Naive B cell (primary cell): Measurements from ENCODE around the gene SNIP1. TPM values are rescaled to one million over a fixed set of nuclear protein-coding genes. Genes with fewer than 3 reads are reported as not detected.

Experiments used
- ATAC-seq, 2 donors: fragments of 150-1000 bp; cut with Tn5 transposase; 2 replicates each; pipeline ENCODE4 v1.10.0; 2021; ENCODE audit warnings: low read depth in 2 of 2, mild to moderate bottlenecking in 2 of 2, moderate library complexity in 2 of 2
- DNase-seq: peaks from one replicate; pipeline ENCODE4 v3.0.0; 2022
- H3K27ac Mint-ChIP-seq, 6 donors: one replicate each; pipeline ENCODE4 v1.8.0; 2020 to 2022; ENCODE audit warnings: mild to moderate bottlenecking in 6 of 6, mixed read lengths in 6 of 6, moderate library complexity in 5 of 6, inconsistent platforms in 2 of 6
- H3K27me3 Mint-ChIP-seq, 3 donors: one replicate each; pipeline ENCODE4 v1.8.0; 2021 to 2022; ENCODE audit warnings: mixed read lengths in 3 of 3, mild to moderate bottlenecking in 1 of 3
- H3K36me3 Mint-ChIP-seq, 2 donors: one replicate each; pipeline ENCODE4 v1.8.0; 2020 to 2022; ENCODE audit warnings: mixed read lengths in 2 of 2, inconsistent platforms in 1 of 2, mild to moderate bottlenecking in 1 of 2
- H3K4me1 Mint-ChIP-seq, 3 donors: one replicate each; pipeline ENCODE4 v1.8.0; 2020 to 2022; ENCODE audit warnings: mixed read lengths in 3 of 3, inconsistent platforms in 1 of 3, mild to moderate bottlenecking in 1 of 3, moderate library complexity in 1 of 3
- H3K4me3 Mint-ChIP-seq, 8 donors: one replicate each; pipeline ENCODE4 v1.8.0; 2020 to 2022; ENCODE audit warnings: mild to moderate bottlenecking in 8 of 8, mixed read lengths in 8 of 8, moderate library complexity in 8 of 8, inconsistent platforms in 2 of 8
- H3K9me3 Mint-ChIP-seq, 7 donors: one replicate each; pipeline ENCODE4 v1.8.0; 2020 to 2022; ENCODE audit warnings: mixed read lengths in 7 of 7, mild to moderate bottlenecking in 5 of 7, inconsistent platforms in 2 of 7, moderate library complexity in 1 of 7
- polyA plus RNA-seq, 6 donors: library from polyadenylated mRNA; unstranded; fragments of 300-500 nt; fragmentation: Illumina TruSeq; gene quantifications; one replicate each; pipeline ENCODE4 v1.2.3, GENCODE V29; 2021; ENCODE audit warnings: low read depth in 6 of 6

The SNIP1 gene
- polyA plus RNA-seq, 6 donors from 2014 or later, result 4.0 to 6.9 (median 4.2) TPM; not detected in 1

DNA sequence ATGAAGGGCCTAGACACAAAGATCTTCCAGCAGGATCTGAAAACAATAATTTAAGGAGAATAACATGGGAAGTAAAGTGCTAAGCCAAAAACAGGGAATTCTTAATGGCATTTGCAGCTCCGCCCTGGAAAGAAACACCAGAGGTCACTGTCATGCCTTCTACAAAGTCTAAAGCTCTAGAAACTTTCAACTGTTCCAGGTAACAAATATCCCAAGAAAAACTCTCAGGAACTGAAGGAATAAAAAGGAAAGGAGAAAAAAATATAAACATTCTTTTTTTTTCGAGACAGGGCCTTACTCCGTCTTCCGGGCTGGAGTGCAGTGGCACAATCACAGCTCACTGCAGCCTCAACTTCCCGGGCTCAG is 66.5 kb downstream of the SNIP1 start:
- Mint-ChIP-seq H3K36me3 (peaks cover 2 to 17% of the 10 kb centered on the region in 2 donors), H3K4me1 (peaks cover 17 to 28% (median 19%) of the 10 kb centered on the region in 3 donors), H3K4me3 (peak overlapping the region in 2 of 8 donors; percentile 36 to 68), H3K27me3 (no peaks in the 10 kb centered on the region), H3K9me3 (no peaks in the 10 kb centered on the region), H3K27ac (peak overlapping the region in 4 of 6 donors; percentile 58 to 81 (median 71))
- DNase-seq (no peak), ATAC-seq (no peak)

DNA sequence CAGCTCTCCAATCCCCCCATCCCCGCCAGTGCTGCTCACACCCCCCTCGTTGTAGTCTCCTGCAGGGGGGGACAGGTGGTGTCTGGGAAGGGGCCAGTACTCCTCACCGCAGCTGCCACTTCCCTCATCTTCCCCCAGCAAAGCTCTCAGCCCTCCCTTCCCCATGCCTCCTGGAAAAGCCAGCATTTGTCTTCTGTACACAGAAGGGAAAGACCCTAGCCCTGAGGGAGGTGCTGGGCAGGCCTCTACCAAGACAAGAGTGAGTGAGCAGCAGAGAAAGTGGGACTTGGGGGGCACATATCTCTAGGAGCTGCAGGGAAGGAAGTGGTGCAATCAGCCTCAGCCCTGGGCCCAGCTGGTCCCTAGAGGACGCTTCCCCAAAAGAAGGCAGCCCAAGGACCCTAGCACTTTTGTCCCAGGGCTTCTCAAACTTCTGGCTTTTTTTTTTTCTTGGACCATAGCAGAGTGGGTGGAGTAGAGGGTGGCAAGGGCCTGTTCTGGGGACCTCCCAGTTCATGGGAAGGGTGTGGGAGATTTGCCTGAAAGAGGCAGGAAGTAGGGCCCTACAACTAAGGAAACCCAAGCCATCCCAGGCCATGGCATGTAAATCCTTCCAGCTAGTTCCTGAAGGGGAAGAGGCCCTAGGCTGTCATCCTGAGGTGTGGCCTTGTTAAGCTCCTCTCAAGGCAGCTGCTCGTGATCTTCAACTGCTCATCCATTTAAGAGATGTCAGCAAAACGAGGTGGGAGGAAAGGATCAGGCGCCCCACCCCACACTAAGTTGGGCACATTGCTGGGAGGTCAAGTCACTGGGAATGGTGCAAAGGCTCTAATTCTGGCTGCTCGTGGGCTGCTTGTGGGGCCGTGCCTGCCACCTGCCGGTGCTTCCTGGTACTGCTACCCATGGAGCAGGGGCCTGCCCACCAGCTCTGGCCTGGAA is 67.1 kb downstream of the SNIP1 start:
- Mint-ChIP-seq H3K36me3 (peaks cover 0 to 23% of the 10 kb centered on the region in 2 donors), H3K4me1 (peaks cover 20 to 35% (median 23%) of the 10 kb centered on the region in 3 donors), H3K9me3 (no peaks in the 10 kb centered on the region), H3K27me3 (no peaks in the 10 kb centered on the region), H3K27ac (peak overlapping the region; percentile 52 to 94 (median 71)), H3K4me3 (peak overlapping the region in 3 of 8 donors; percentile 36 to 68 (median 59))
- DNase-seq (peak; percentile 66), ATAC-seq (peak; percentile 58 to 77)

DNA sequence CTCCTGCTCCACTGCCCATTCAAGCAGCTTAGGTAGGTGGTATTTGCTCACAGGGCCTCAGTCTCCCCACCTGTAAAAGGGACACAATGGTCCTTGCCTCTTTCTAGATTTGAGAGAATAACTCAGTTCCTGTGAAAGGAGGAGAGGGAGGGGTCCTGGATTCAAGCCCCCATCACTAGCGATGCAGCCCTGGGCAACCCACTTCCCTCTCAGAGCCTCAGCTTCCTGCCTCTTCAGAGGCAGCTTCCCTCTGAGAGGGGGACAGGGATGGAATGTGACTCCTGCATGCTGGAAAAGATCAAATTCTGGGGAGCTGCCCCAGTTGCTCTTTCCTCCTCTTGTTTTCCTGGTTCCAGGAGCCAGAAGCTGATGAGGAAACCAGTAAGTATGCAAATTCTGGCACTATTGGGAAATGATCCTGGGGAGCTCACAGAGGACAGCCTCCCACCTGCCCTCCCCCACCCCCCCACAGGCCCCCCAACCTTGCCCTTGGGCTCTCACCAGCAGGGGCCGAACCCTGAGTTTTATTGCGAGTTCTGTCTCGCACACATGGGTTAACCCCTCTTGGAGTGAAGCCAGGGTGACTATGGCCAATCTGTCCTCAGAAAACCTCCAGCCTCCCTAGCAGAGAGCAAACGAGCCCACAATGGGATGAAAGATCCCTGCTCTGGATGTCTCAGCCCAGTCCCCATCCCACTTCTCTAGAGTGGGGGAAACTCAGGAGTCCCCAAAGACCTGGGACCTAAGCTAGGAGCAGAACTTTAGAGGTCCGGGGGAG is 68.0 kb downstream of the SNIP1 start:
- H3K4me3 Mint-ChIP-seq, result peak overlapping the region in 1 of 8 donors; percentile 27
- peaks cover 0 to 31% of the 10 kb centered on the region in 2 donors for H3K36me3 Mint-ChIP-seq
- DNase-seq, result no peak
- H3K9me3 Mint-ChIP-seq, result no peaks in the 10 kb centered on the region
- ATAC-seq, result no peak
- H3K27ac Mint-ChIP-seq, result peak overlapping the region in 3 of 6 donors; percentile 49 to 79 (median 58)
- H3K4me1 Mint-ChIP-seq, result peaks cover 27 to 43% (median 28%) of the 10 kb centered on the region in 3 donors
- H3K27me3 Mint-ChIP-seq, result no peaks in the 10 kb centered on the region

Other genes starting within 250 kb of the SNIP1 start
- 10 to 100 TPM; 15.5 to 26.7 (median 17.6) TPM for gene ZC3H12A, start 79.7 kb downstream of the SNIP1 start, polyA plus RNA-seq
- gene MEAF6, start 39.5 kb downstream of the SNIP1 start, polyA plus RNA-seq, result 100 to 1,000 TPM; 137 to 208 (median 175) TPM
- gene DNALI1, start 2.6 kb upstream of the SNIP1 start, polyA plus RNA-seq, result under 1 TPM in 4 of 6 donors, not detected in 2; 0.08 to 0.18 (median 0.14) TPM
- gene GNL2, start 41.6 kb upstream of the SNIP1 start, polyA plus RNA-seq, result 10 to 100 TPM; 38.1 to 57.6 (median 45.4) TPM
- gene RSPO1, start 80.6 kb upstream of the SNIP1 start, polyA plus RNA-seq, result not detected
- 1 to 10 TPM in 4 of 6 donors, under 1 TPM in 1, not detected in 1; 0.63 to 1.6 (median 1.3) TPM for gene CDCA8, start 138.2 kb upstream of the SNIP1 start, polyA plus RNA-seq
- not detected for gene EPHA10, start 210.8 kb upstream of the SNIP1 start, polyA plus RNA-seq
- 1 to 10 TPM; 1.4 to 4.7 (median 3.0) TPM for gene MANEAL, start 239.6 kb upstream of the SNIP1 start, polyA plus RNA-seq